HepG2 (cell line): ENCODE measurements around the gene VDAC1. TPM values are rescaled to one million over a fixed set of nuclear protein-coding genes. Genes with fewer than 3 reads are reported as not detected.
A peak's percentile ranks its signal among the peaks of the same experiment; 100 is the strongest.

Experiments used
- AGO1 ChIP-seq: fragments of 200-400 bp; formaldehyde crosslinking; IDR thresholded peaks from 2 replicates; pipeline ENCODE4 v1.6.1; 2017; ENCODE audit warnings: mild to moderate bottlenecking, low read depth, low read length, moderate library complexity; ENCODE audit not compliant: poor library complexity, severe bottlenecking
- AKAP8 ChIP-seq: sonication (generic); formaldehyde crosslinking; IDR thresholded peaks from 2 replicates; pipeline ENCODE4 v1.5.1; 2020; ENCODE audit warnings: mild to moderate bottlenecking, missing genetic modification reagents
- FOXA1 ChIP-seq, 2 experiments: fragments of 450-650 bp in 1 of 2; sonication (generic) in 1 of 2; formaldehyde crosslinking in 1 of 2; IDR thresholded peaks; 2 replicates each; pipeline versions ENCODE4 v1.4.0 to v1.6.1; 2016 to 2020; ENCODE audit warnings: missing genetic modification reagents in 1 of 2
- FOXP1 ChIP-seq, 2 experiments: fragments of 450-650 bp in 1 of 2; IDR thresholded peaks; 2 replicates each; pipeline ENCODE4 v1.6.1; 2017 to 2018; ENCODE audit warnings: antibody characterized with exemption in 1 of 2
- HOMEZ ChIP-seq: IDR thresholded peaks from 2 replicates; pipeline ENCODE4 v1.6.1; 2016; ENCODE audit warnings: low read depth
- HOXA7 ChIP-seq: sonication (generic); formaldehyde crosslinking; IDR thresholded peaks from 2 replicates; pipeline ENCODE4 v1.8.1; 2022; ENCODE audit warnings: mild to moderate bottlenecking, missing genetic modification reagents, moderate library complexity
- MLLT10 ChIP-seq: sonication (generic); formaldehyde crosslinking; IDR thresholded peaks from 2 replicates; pipeline ENCODE4 v1.4.0; 2020; ENCODE audit warnings: missing genetic modification reagents
- ZNF136 ChIP-seq: sonication (generic); formaldehyde crosslinking; IDR thresholded peaks from 2 replicates; pipeline ENCODE4 v1.8.1; 2022; ENCODE audit warnings: low read depth, mild to moderate bottlenecking, moderate library complexity, missing genetic modification reagents
- ZNF260 ChIP-seq: sonication (generic); formaldehyde crosslinking; IDR thresholded peaks from 2 replicates; pipeline ENCODE4 v1.4.0; 2020; ENCODE audit warnings: missing genetic modification reagents, low read depth, mild to moderate bottlenecking, borderline replicate concordance
- ZNF329 ChIP-seq: sonication (generic); formaldehyde crosslinking; IDR thresholded peaks from 2 replicates; pipeline ENCODE4 v1.9.0; 2021; ENCODE audit warnings: low read depth, mild to moderate bottlenecking, missing genetic modification reagents
- ZNF598 ChIP-seq: sonication (generic); formaldehyde crosslinking; IDR thresholded peaks from 2 replicates; pipeline ENCODE4 v1.5.1; 2020; ENCODE audit warnings: mild to moderate bottlenecking, missing genetic modification reagents, borderline replicate concordance
- ZNF678 ChIP-seq: sonication (generic); formaldehyde crosslinking; IDR thresholded peaks from 2 replicates; pipeline ENCODE4 v1.4.0; 2020; ENCODE audit warnings: mild to moderate bottlenecking, missing genetic modification reagents
- ZNF713 ChIP-seq: sonication (generic); formaldehyde crosslinking; IDR thresholded peaks from 2 replicates; pipeline ENCODE4 v1.4.0; 2020; ENCODE audit warnings: mild to moderate bottlenecking, missing genetic modification reagents
- ZNF737 ChIP-seq: sonication (generic); formaldehyde crosslinking; IDR thresholded peaks from 2 replicates; pipeline ENCODE4 v1.5.0; 2020; ENCODE audit warnings: missing genetic modification reagents, mild to moderate bottlenecking, borderline replicate concordance
- ZNF749 ChIP-seq: sonication (generic); formaldehyde crosslinking; IDR thresholded peaks from 2 replicates; pipeline ENCODE4 v1.8.0; 2022; ENCODE audit warnings: mild to moderate bottlenecking, missing genetic modification reagents, moderate library complexity, borderline replicate concordance
- polyA plus RNA-seq, 8 experiments: library from polyadenylated mRNA; depleted of rRNA in 3 of 8; stranded (reverse) in 7 of 8; unstranded in 1 of 8; fragments of >200 nt; fragmentation: Illumina TruSeq in 4 of 8; extraction: Trizol in 4 of 8; gene quantifications; 2 replicates each; pipeline versions ENCODE4 v1.2.1 to v1.2.3, GENCODE V29; 2011 to 2016; ENCODE audit warnings: low read depth in 4 of 8, missing spikeins in 1 of 8, mixed read lengths in 1 of 8; ENCODE audit not compliant: insufficient read depth in 1 of 8
- total RNA-seq, 5 experiments: library from RNA; depleted of rRNA; stranded (reverse); fragments of >200 nt; fragmentation: Illumina TruSeq; extraction: Trizol; gene quantifications; 2 replicates each; pipeline ENCODE4 v1.2.3, GENCODE V29; 2016; ENCODE audit warnings: low read depth in 1 of 5
- TF ChIP-seq, protein P1 (sequence below): sonication (generic); formaldehyde crosslinking; IDR thresholded peaks from 2 replicates; pipeline ENCODE4 v1.8.1; 2022; ENCODE audit warnings: low read depth, mild to moderate bottlenecking, missing genetic modification reagents
- TF ChIP-seq, protein P2 (sequence below): sonication (generic); formaldehyde crosslinking; IDR thresholded peaks from 2 replicates; pipeline ENCODE4 v1.4.0; 2020; ENCODE audit warnings: missing genetic modification reagents
- TF ChIP-seq, protein P3 (sequence below), 2 experiments: fragments of 450-650 bp in 1 of 2; sonication (generic) in 1 of 2; formaldehyde crosslinking; IDR thresholded peaks; 2 replicates each; pipeline versions ENCODE4 v1.5.0 to v1.8.0; 2020 to 2022; ENCODE audit warnings: mild to moderate bottlenecking in 1 of 2, missing genetic modification reagents in 1 of 2
- TF ChIP-seq, protein P4 (sequence below): sonication (generic); IDR thresholded peaks from 2 replicates; pipeline ENCODE4 v1.6.1; 2016; ENCODE audit warnings: low read depth, borderline replicate concordance

The VDAC1 gene
- total and polyA plus RNA-seq, 2 of the 13 experiments (the other 11 are each of a cell fraction or from before 2014, with no cell fraction given) = 112 to 380 TPM

- TF ChIP-seq, protein P1, sequence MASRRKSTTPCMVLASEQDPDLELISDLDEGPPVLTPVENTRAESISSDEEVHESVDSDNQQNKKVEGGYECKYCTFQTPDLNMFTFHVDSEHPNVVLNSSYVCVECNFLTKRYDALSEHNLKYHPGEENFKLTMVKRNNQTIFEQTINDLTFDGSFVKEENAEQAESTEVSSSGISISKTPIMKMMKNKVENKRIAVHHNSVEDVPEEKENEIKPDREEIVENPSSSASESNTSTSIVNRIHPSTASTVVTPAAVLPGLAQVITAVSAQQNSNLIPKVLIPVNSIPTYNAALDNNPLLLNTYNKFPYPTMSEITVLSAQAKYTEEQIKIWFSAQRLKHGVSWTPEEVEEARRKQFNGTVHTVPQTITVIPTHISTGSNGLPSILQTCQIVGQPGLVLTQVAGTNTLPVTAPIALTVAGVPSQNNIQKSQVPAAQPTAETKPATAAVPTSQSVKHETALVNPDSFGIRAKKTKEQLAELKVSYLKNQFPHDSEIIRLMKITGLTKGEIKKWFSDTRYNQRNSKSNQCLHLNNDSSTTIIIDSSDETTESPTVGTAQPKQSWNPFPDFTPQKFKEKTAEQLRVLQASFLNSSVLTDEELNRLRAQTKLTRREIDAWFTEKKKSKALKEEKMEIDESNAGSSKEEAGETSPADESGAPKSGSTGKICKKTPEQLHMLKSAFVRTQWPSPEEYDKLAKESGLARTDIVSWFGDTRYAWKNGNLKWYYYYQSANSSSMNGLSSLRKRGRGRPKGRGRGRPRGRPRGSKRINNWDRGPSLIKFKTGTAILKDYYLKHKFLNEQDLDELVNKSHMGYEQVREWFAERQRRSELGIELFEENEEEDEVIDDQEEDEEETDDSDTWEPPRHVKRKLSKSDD (CRISPR knock-in tag) = no peak
- TF ChIP-seq ZNF737 (CRISPR knock-in tag) (no peak), FOXP1 (IDR thresholded peaks at IDR 0.05) (peak; percentile 32; the same call in 1 of the 2 replicates), FOXP1 (CRISPR knock-in tag; IDR thresholded peaks at IDR 0.05) (peak; percentile 90), HOXA7 (CRISPR knock-in tag) (no peak), ZNF329 (CRISPR knock-in tag) (no peak), ZNF713 (CRISPR knock-in tag) (no peak), ZNF260 (CRISPR knock-in tag) (no peak), MLLT10 (0 out of 2 replicates have a peak, but pooled peaks have one; percentile 31), HOMEZ (CRISPR knock-in tag) (peak; percentile 42; the same call in 1 of the 2 replicates), AGO1 (no peak), ZNF749 (CRISPR knock-in tag) (no peak), ZNF598 (CRISPR knock-in tag) (no peak), ZNF136 (no peak), FOXA1 (IDR thresholded peaks at IDR 0.05) (no peak), FOXA1 (CRISPR knock-in tag; IDR thresholded peaks at IDR 0.05) (no peak; the same call in 1 of the 2 replicates), AKAP8 (CRISPR knock-in tag) (no peak), ZNF678 (CRISPR knock-in tag) (no peak)
- TF ChIP-seq, protein P2, sequence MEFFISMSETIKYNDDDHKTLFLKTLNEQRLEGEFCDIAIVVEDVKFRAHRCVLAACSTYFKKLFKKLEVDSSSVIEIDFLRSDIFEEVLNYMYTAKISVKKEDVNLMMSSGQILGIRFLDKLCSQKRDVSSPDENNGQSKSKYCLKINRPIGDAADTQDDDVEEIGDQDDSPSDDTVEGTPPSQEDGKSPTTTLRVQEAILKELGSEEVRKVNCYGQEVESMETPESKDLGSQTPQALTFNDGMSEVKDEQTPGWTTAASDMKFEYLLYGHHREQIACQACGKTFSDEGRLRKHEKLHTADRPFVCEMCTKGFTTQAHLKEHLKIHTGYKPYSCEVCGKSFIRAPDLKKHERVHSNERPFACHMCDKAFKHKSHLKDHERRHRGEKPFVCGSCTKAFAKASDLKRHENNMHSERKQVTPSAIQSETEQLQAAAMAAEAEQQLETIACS (CRISPR knock-in tag) = no peak
- TF ChIP-seq, protein P3, sequence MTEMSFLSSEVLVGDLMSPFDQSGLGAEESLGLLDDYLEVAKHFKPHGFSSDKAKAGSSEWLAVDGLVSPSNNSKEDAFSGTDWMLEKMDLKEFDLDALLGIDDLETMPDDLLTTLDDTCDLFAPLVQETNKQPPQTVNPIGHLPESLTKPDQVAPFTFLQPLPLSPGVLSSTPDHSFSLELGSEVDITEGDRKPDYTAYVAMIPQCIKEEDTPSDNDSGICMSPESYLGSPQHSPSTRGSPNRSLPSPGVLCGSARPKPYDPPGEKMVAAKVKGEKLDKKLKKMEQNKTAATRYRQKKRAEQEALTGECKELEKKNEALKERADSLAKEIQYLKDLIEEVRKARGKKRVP (CRISPR knock-in tag; IDR thresholded peaks at IDR 0.05) = no peak
- TF ChIP-seq, protein P4, sequence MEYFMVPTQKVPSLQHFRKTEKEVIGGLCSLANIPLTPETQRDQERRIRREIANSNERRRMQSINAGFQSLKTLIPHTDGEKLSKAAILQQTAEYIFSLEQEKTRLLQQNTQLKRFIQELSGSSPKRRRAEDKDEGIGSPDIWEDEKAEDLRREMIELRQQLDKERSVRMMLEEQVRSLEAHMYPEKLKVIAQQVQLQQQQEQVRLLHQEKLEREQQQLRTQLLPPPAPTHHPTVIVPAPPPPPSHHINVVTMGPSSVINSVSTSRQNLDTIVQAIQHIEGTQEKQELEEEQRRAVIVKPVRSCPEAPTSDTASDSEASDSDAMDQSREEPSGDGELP = peak; percentile 42; the same call in 1 of the 2 replicates
These were observed 13.6 kb upstream of the VDAC1 start (continued) for GRCh38 chr5:134018154-134018985.
